HepG2 (cell line): ENCODE data around the gene UBE2R2. TPM values are rescaled to one million over a fixed set of nuclear protein-coding genes. Genes with fewer than 3 reads are reported as not detected.
"Not testable (repeated sequence)": the region's sequence is repeated elsewhere in the genome, so short reads cannot be mapped to it uniquely, and the experiment has no call there.

ENCODE experiments used
- ATAC-seq: fragments of 200-7000 bp; cut with Tn5 transposase; 3 replicates; pipeline ENCODE4 v1.9.1; 2020; ENCODE audit warnings: mild to moderate bottlenecking, moderate library complexity
- BruUV-seq: library from RNA; stranded (reverse); fragments of 400-500 nt; replicated peaks from 2 replicates; lab custom pipeline; 2021; lab: Mats Ljungman, UMichigan
- CTCF ChIA-PET: fragments of 300-600 bp; formaldehyde crosslinking; extraction: SDS; loops from one replicate; lab custom pipeline; 2021; ENCODE audit warnings: low total read pairs, inconsistent platforms, low intra/inter-chr PET ratio; lab: Yijun Ruan, JAX
- POLR2A ChIA-PET: fragments of 350-600 bp; sonication (Branson Sonifier 250); formaldehyde crosslinking; loops from one replicate; lab custom pipeline; 2020; ENCODE audit warnings: antibody characterized with exemption, inconsistent platforms; lab: Yijun Ruan, JAX
- DNase-seq: peaks from one replicate; pipeline ENCODE4 v3.0.0-alpha.2; 2015; ENCODE audit warnings: low spot score
- FAIRE-seq: peaks from 3 replicates; lab custom pipeline; 2011; peaks lifted over from hg19 to GRCh38; lab: Jason Lieb, UNC
- H2AFZ ChIP-seq: one replicate; pipeline ENCODE4 v1.6.1; 2011; ENCODE audit warnings: low read length, inconsistent platforms
- H3K27ac ChIP-seq: fragments of 300-600 bp; 3 replicates; pipeline ENCODE4 v1.8.0; 2011; ENCODE audit warnings: mixed run types, mild to moderate bottlenecking, mixed read lengths, low read length, inconsistent platforms; ENCODE audit not compliant: insufficient read depth; ENCODE audit errors: extremely low read length
- H3K27me3 ChIP-seq, 2 experiments: fragments of 200-600 bp in 1 of 2; 2 replicates in 1 of 2; 3 replicates in 1 of 2; pipeline versions ENCODE4 v1.6.0 to v1.8.0; 2011; ENCODE audit warnings: low read length in 2 of 2, mild to moderate bottlenecking in 2 of 2, moderate library complexity in 2 of 2, inconsistent platforms in 1 of 2; ENCODE audit not compliant: insufficient read depth in 2 of 2, control insufficient read depth in 1 of 2
- H3K36me3 ChIP-seq, 2 experiments: fragments of 200-600 bp in 1 of 2; replicated peaks in 1 of 2; 2 replicates in 1 of 2; 3 replicates in 1 of 2; pipeline versions ENCODE4 v1.5.1 to v1.8.0; 2011; ENCODE audit warnings: low read length in 2 of 2, inconsistent platforms in 1 of 2; ENCODE audit not compliant: insufficient read depth in 2 of 2, control insufficient read depth in 1 of 2
- H3K4me1 ChIP-seq: 2 replicates; pipeline ENCODE4 v1.5.1; 2012; ENCODE audit warnings: low read length, inconsistent platforms; ENCODE audit not compliant: insufficient read depth
- H3K4me2 ChIP-seq: 2 replicates; pipeline ENCODE4 v1.6.0; 2011; ENCODE audit warnings: low read depth, low read length, inconsistent platforms
- H3K4me3 ChIP-seq, 3 experiments: fragments of 200-600 bp in 1 of 3; sonication (generic), shearing (Covaris generic) in 1 of 3; replicated peaks in 1 of 3; 2 replicates each; pipeline ENCODE4 v1.5.1; 2011 to 2016; ENCODE audit warnings: low read length in 3 of 3, inconsistent platforms in 2 of 3, low read depth in 2 of 3, mild to moderate bottlenecking in 2 of 3, control low read depth in 1 of 3, mixed read lengths in 1 of 3; ENCODE audit not compliant: insufficient read depth in 1 of 3
- H3K79me2 ChIP-seq: one replicate; pipeline ENCODE4 v1.6.1; 2011; ENCODE audit warnings: low read length, inconsistent platforms; ENCODE audit not compliant: insufficient read depth
- H3K9ac ChIP-seq: 2 replicates; pipeline ENCODE4 v1.6.0; 2011; ENCODE audit warnings: mild to moderate bottlenecking, low read depth, low read length, inconsistent platforms; ENCODE audit not compliant: insufficient read depth
- H3K9me3 ChIP-seq: 2 replicates; pipeline ENCODE4 v1.5.1; 2012; ENCODE audit warnings: mild to moderate bottlenecking, low read length
- H4K20me1 ChIP-seq: 2 replicates; pipeline ENCODE4 v1.6.0; 2011; ENCODE audit warnings: inconsistent platforms, mild to moderate bottlenecking, low read length, moderate library complexity; ENCODE audit not compliant: insufficient read depth
- ISL2 ChIP-seq: sonication (generic); formaldehyde crosslinking; IDR thresholded peaks from 2 replicates; pipeline ENCODE4 v1.5.0; 2020; ENCODE audit warnings: missing genetic modification reagents
- LRRFIP1 ChIP-seq: sonication (generic); formaldehyde crosslinking; conservative IDR thresholded peaks from 2 replicates; pipeline ENCODE4 v1.4.0; 2020; ENCODE audit warnings: missing genetic modification reagents
- ZNF260 ChIP-seq: sonication (generic); formaldehyde crosslinking; IDR thresholded peaks from 2 replicates; pipeline ENCODE4 v1.4.0; 2020; ENCODE audit warnings: missing genetic modification reagents, low read depth, mild to moderate bottlenecking, borderline replicate concordance
- WGBS: methylation state at CpG from one replicate; pipeline ENCODE4 v1.1.6; 2017; ENCODE audit warnings: low lambda C conversion rate; 5-methylcytosine and 5-hydroxymethylcytosine counted together
- in situ Hi-C: cut with HindIII; loops from 2 replicates; pipeline ENCODE4 v1.10.0; 2017; ENCODE audit warnings: low pct_unique_long_range_greater_than_20kb; ENCODE audit not compliant: extremely low pct_ligation_motif_present
- intact Hi-C: fragments of 100-400 bp; cut with micrococcal nuclease; formaldehyde crosslinking; loops from one replicate; pipeline ENCODE4 v1.10.0; 2022; ENCODE audit not compliant: unreplicated experiment
- polyA plus RNA-seq, 8 experiments: library from polyadenylated mRNA; depleted of rRNA in 3 of 8; stranded (reverse) in 7 of 8; unstranded in 1 of 8; fragments of >200 nt; fragmentation: Illumina TruSeq in 4 of 8; extraction: Trizol in 4 of 8; gene quantifications; 2 replicates each; pipeline versions ENCODE4 v1.2.1 to v1.2.3, GENCODE V29; 2011 to 2016; ENCODE audit warnings: low read depth in 4 of 8, missing spikeins in 1 of 8, mixed read lengths in 1 of 8; ENCODE audit not compliant: insufficient read depth in 1 of 8
- total RNA-seq, 5 experiments: library from RNA; depleted of rRNA; stranded (reverse); fragments of >200 nt; fragmentation: Illumina TruSeq; extraction: Trizol; gene quantifications; 2 replicates each; pipeline ENCODE4 v1.2.3, GENCODE V29; 2016; ENCODE audit warnings: low read depth in 1 of 5

Gene UBE2R2
- total and polyA plus RNA-seq, 2 of the 13 experiments (the other 11 are each of a cell fraction or from before 2014, with no cell fraction given), result 14.8 to 20.9 TPM

GRCh38 chr9:33861917-33862453, 45.0 kb downstream of the UBE2R2 start:
- H3K36me3 ChIP-seq, result peaks cover 2 to 11% of the 10 kb centered on the region in 2 experiments; a peak in 2 of 5 replicates
- H3K4me1 ChIP-seq, result peaks cover 7% of the 10 kb centered on the region; the same call in 1 of the 2 replicates
- ATAC-seq (no peak), FAIRE-seq (no peak), DNase-seq (no peak)
- no peak overlapping the region for H3K27ac ChIP-seq
- H3K4me3 ChIP-seq, result no peak overlapping the region
- POLR2A ChIA-PET, result no interaction called here
- CTCF ChIA-PET, result no interaction called here
- WGBS, result 97% methylated on average over 10 of the region's 10 CpGs
- H3K27me3 ChIP-seq, result no peaks in the 10 kb centered on the region
- no peak overlapping the region for H2AFZ ChIP-seq
- in situ Hi-C loops (no loop called here), intact Hi-C loops (no loop called here)
- H3K9me3 ChIP-seq, result no peaks in the 10 kb centered on the region
- no peak overlapping the region for H3K4me2 ChIP-seq
- H3K79me2 ChIP-seq, result peaks cover 84% of the 10 kb centered on the region
- TF ChIP-seq LRRFIP1 (no peak), ISL2 (CRISPR knock-in tag) (no peak), ZNF260 (no peak)
- no TSS peak for BruUV-seq
- H4K20me1 ChIP-seq, result peaks cover 29% of the 10 kb centered on the region
- no peak overlapping the region for H3K9ac ChIP-seq

- H3K4me1 ChIP-seq, FAIRE-seq: not testable (repeated sequence)
Measured at GRCh38 chr9:33863027-33863426, 46.1 kb downstream of the UBE2R2 start.

More at GRCh38 chr9:33863027-33863426, 46.1 kb downstream of the UBE2R2 start:
- H3K9ac ChIP-seq, BruUV-seq, POLR2A ChIA-PET, H2AFZ ChIP-seq, H3K4me3 ChIP-seq, intact Hi-C loops, H3K9me3 ChIP-seq, CTCF ChIA-PET, DNase-seq, H3K4me2 ChIP-seq, H3K27me3 ChIP-seq, in situ Hi-C loops, ATAC-seq, H3K27ac ChIP-seq: not testable (repeated sequence)
- 98% methylated on average over 8 of the region's 8 CpGs for WGBS
- Histone ChIP-seq H3K36me3 (peaks cover 0 to 11% of the 10 kb centered on the region in 2 experiments; a peak in 1 of 5 replicates), H4K20me1 (peaks cover 38% of the 10 kb centered on the region), H3K79me2 (peaks cover 84% of the 10 kb centered on the region)
